K562 (cell line): ENCODE measurements around the gene NBEAL2. TPM values are rescaled to one million over a fixed set of nuclear protein-coding genes. Genes with fewer than 3 reads are reported as not detected.

Source experiments
- BRCA1 ChIP-seq, 2 experiments: fragments of 450-650 bp in 1 of 2; sonication (generic) in 1 of 2; formaldehyde crosslinking in 1 of 2; IDR thresholded peaks; 2 replicates each; pipeline versions ENCODE4 v1.5.0 to v1.6.1; 2017 to 2020; ENCODE audit warnings: mild to moderate bottlenecking in 1 of 2, missing genetic modification reagents in 1 of 2
- CBFA2T3 ChIP-seq: fragments of 450-650 bp; IDR thresholded peaks from 2 replicates; pipeline ENCODE4 v1.6.1; 2017
- DNMT1 ChIP-seq: fragments of 450-650 bp; IDR thresholded peaks from 2 replicates; pipeline ENCODE4 v1.6.1; 2016; ENCODE audit warnings: antibody characterized with exemption, mild to moderate bottlenecking
- E2F8 ChIP-seq: fragments of 450-650 bp; IDR thresholded peaks from 2 replicates; pipeline ENCODE4 v1.7.1; 2018; ENCODE audit warnings: mild to moderate bottlenecking, low read depth; ENCODE audit not compliant: partially characterized antibody
- EP400 ChIP-seq: fragments of 450-650 bp; IDR thresholded peaks from 2 replicates; pipeline ENCODE4 v1.6.1; 2017; ENCODE audit warnings: antibody characterized with exemption, mild to moderate bottlenecking, moderate library complexity
- GTF2E2 ChIP-seq: fragments of 200-800 bp; sonication (Bioruptor generic); IDR thresholded peaks from 2 replicates; pipeline ENCODE4 v1.6.1; 2016; ENCODE audit warnings: missing genetic modification characterization, missing compliant biosample characterization
- NONO ChIP-seq, 2 experiments: fragments of 200-400 bp in 1 of 2; fragments of 450-650 bp in 1 of 2; formaldehyde crosslinking in 1 of 2; IDR thresholded peaks; 2 replicates each; pipeline ENCODE4 v1.6.1; 2017; ENCODE audit warnings: low read depth in 2 of 2, mild to moderate bottlenecking in 2 of 2, moderate library complexity in 2 of 2, low read length in 1 of 2
- NRF1 ChIP-seq, 2 experiments: fragments of 450-650 bp; IDR thresholded peaks in 1 of 2; conservative IDR thresholded peaks in 1 of 2; 2 replicates each; pipeline ENCODE4 v1.6.1; 2014; ENCODE audit warnings: mild to moderate bottlenecking in 2 of 2
- SAFB ChIP-seq: fragments of 200-400 bp; formaldehyde crosslinking; IDR thresholded peaks from 2 replicates; pipeline ENCODE4 v1.6.1; 2017; ENCODE audit warnings: low read depth, low read length, borderline replicate concordance
- SMAD4 ChIP-seq: fragments of 250-450 bp; sonication (Bioruptor Pico); conservative IDR thresholded peaks from 2 replicates; pipeline ENCODE4 v1.8.0; 2021; ENCODE audit warnings: inconsistent platforms, mild to moderate bottlenecking, moderate library complexity
- ZNF124 ChIP-seq: sonication (generic); formaldehyde crosslinking; IDR thresholded peaks from 2 replicates; pipeline ENCODE4 v1.8.1; 2022; ENCODE audit warnings: missing genetic modification reagents
- ZNF318 ChIP-seq, 2 experiments: fragments of 450-650 bp; IDR thresholded peaks; 2 replicates each; pipeline ENCODE4 v1.6.1; 2016; ENCODE audit warnings: mild to moderate bottlenecking in 2 of 2, borderline replicate concordance in 1 of 2, low read depth in 1 of 2, moderate library complexity in 1 of 2
- ZNF75A ChIP-seq: fragments of 450-650 bp; formaldehyde crosslinking; IDR thresholded peaks from 2 replicates; pipeline ENCODE4 v1.4.0; 2020; ENCODE audit warnings: mild to moderate bottlenecking
- polyA plus RNA-seq, 8 experiments: library from polyadenylated mRNA; depleted of rRNA in 4 of 8; stranded (reverse) in 5 of 8; unstranded in 3 of 8; fragments of >200 nt; fragmentation: Nextera tagmentation in 2 of 8; fragmentation: Illumina TruSeq in 1 of 8; extraction: Ambion mirVana in 2 of 8; extraction: Trizol in 1 of 8; gene quantifications; 2 replicates each; pipeline versions ENCODE4 v1.2.1 to v1.2.3, GENCODE V29; 2011 to 2014; ENCODE audit warnings: inconsistent platforms in 1 of 8, missing spikeins in 1 of 8
- total RNA-seq, 7 experiments: library from RNA; depleted of rRNA in 6 of 7; stranded (reverse); fragments of >200 nt in 6 of 7; fragmentation: Illumina TruSeq in 2 of 7; extraction: Trizol in 2 of 7; gene quantifications; 2 replicates each; pipeline versions ENCODE4 v1.2.1 to v1.2.3, GENCODE V29; 2011 to 2021; ENCODE audit warnings: low replicate concordance in 1 of 7
- TF ChIP-seq, protein P1 (sequence below): fragments of 450-650 bp; IDR thresholded peaks from 2 replicates; pipeline ENCODE4 v1.6.1; 2016; ENCODE audit warnings: antibody characterized with exemption

NBEAL2 gene
- total and polyA plus RNA-seq, 9 of the 15 experiments (the other 6 are each of a cell fraction or from before 2014, with no cell fraction given), result 0.06 to 114 (median 29.6) TPM

DNA sequence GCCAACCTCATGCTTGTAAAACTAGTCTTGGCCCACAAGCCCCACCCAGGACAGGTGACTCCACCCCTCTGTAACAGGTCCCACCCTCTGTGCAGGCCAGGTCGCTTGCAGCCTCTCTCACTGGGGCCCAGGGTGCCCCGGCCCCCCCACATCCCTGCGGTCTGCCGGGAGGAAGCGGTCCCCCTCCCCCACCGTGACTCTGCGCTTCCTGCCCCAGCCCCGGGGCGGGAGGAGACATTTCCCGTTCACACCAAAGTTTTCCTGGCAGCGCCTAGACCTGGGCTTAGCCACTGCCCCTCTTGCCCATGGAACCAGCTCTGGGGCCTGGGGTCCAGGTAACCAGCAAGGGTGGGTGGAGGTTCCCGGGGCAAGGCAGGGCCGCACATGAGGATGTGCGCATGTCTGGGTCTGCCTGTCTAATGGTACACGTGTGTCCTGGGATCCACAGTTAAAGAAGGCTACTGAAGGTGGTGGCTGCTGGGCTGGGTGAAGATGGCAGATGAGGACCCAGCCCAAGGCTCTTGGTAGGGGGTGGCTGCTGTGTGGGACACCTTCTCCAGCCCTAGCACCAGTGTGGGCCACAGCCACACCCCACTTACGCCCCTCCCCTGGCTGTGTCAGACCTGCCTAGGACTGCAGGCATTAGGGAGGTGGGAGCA, 8.4 kb downstream of the NBEAL2 start (continued):
- TF ChIP-seq EP400 (peak; percentile 96), NRF1 (conservative IDR thresholded peaks at IDR 0.05 in 1 of 2, IDR thresholded peaks at IDR 0.05 in 1 of 2) (peak; percentile 88 to 91), CBFA2T3 (peak; percentile 49), E2F8 (peak; percentile 28), DNMT1 (peak; percentile 82; the same call in 1 of the 2 replicates), SMAD4 (CRISPR knock-in tag) (peak; percentile 88), ZNF124 (CRISPR knock-in tag) (no peak), SAFB (no peak), GTF2E2 (tag) (peak; percentile 87), NONO (IDR thresholded peaks at IDR 0.05; ENCODE audit: low read depth in 2 of 2, low read length in 1 of 2) (peak in 1 of 2 experiments; percentile 91; a peak in 2 of 4 replicates), ZNF318 (IDR thresholded peaks at IDR 0.05; ENCODE audit: borderline replicate concordance in 1 of 2, low read depth in 1 of 2) (no peak), BRCA1 (IDR thresholded peaks at IDR 0.05) (no peak), BRCA1 (CRISPR knock-in tag; IDR thresholded peaks at IDR 0.05) (no peak), ZNF75A (CRISPR knock-in tag) (no peak)
- TF ChIP-seq, protein P1, sequence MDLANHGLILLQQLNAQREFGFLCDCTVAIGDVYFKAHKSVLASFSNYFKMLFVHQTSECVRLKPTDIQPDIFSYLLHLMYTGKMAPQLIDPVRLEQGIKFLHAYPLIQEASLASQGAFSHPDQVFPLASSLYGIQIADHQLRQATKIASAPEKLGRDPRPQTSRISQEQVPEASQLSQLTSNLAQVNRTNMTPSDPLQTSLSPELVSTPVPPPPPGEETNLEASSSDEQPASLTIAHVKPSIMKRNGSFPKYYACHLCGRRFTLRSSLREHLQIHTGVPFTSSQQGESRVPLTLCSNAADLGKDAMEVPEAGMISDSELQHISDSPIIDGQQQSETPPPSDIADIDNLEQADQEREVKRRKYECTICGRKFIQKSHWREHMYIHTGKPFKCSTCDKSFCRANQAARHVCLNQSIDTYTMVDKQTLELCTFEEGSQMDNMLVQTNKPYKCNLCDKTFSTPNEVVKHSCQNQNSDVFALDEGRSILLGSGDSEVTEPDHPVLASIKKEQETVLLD, result peak; percentile 84
